Measurements from ENCODE around the gene PPP1R37. TPM values are rescaled to one million over a fixed set of nuclear protein-coding genes. Genes with fewer than 3 reads are reported as not detected.

The PPP1R37 gene
- total and polyA plus RNA-seq, 2 of the 8 experiments (the other 6 are each of a cell fraction or from before 2014, with no cell fraction given), result 14.6 to 25.7 TPM

DNA sequence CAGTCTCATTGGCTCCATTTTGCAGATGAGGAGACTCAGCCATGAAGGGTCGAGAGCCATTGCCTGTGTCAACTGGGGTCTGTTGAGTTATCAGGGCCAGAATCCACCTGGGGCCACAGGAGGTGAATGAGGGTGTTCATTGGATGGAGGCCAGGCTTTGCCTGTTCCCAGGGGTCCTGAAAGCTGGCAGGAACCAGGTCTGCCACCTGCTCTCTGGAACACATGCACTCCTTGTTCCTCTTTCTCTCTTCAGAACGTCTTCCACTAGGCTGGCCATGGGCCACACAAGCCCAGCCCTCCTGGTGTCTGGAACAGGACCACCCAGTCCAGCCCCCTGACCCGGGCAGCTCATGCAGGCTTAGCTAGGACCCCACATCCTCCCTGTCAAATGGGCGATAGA lies 21.1 kb downstream of the PPP1R37 start:
- Histone ChIP-seq H4K20me1 (replicated peaks in 1 of 2; ENCODE audit: control insufficient read depth in 1 of 2, insufficient read depth in 2 of 2, low read length in 2 of 2) (peaks cover 38 to 43% of the 10 kb centered on the region in 2 experiments), H3K18ac (ENCODE audit: extremely low read depth, low read length) (no peak overlapping the region), H3K14ac (ENCODE audit: insufficient read length) (no peak overlapping the region), H3K23ac (ENCODE audit: insufficient read length) (no peak overlapping the region), H3K4me1 (replicated peaks in 1 of 4; ENCODE audit: control insufficient read depth in 3 of 4, insufficient read depth in 4 of 4, low read length in 3 of 4) (peaks cover 0 to 21% (median 4%) of the 10 kb centered on the region in 4 experiments; a peak in 6 of 7 replicates), H3K4me3 (ENCODE audit: extremely low read depth in 1 of 4, insufficient read depth in 2 of 4, low read depth in 3 of 4, low read length in 4 of 4) (no peak overlapping the region), H3K4me2 (ENCODE audit: insufficient read depth in 1 of 2, low read depth in 2 of 2, low read length in 2 of 2) (no peak overlapping the region), H2BK120ac (replicated peaks; ENCODE audit: low read depth, low read length) (no peak overlapping the region), H4K8ac (ENCODE audit: extremely low read depth, insufficient read depth, low read length) (peak overlapping the region; percentile 6; the same call in 1 of the 2 replicates), H3K27me3 (replicated peaks in 1 of 4; ENCODE audit: control insufficient read depth in 3 of 4, extremely low read depth in 1 of 4, insufficient read depth in 3 of 4, low read length in 3 of 4) (no peaks in the 10 kb centered on the region), H4K91ac (replicated peaks; ENCODE audit: insufficient read length, low read length) (no peak overlapping the region), H3K27ac (ENCODE audit: low read depth, low read length) (no peak overlapping the region), H3K36me3 (ENCODE audit: control insufficient read depth in 2 of 4, insufficient read depth in 4 of 4, low read length in 3 of 4) (no peaks in the 10 kb centered on the region), H3K56ac (replicated peaks; ENCODE audit: insufficient read length, low read depth, low read length) (no peak overlapping the region), H2AK5ac (ENCODE audit: low read depth, low read length) (no peak overlapping the region), H3K9me3 (ENCODE audit: insufficient read depth in 2 of 2, low read depth in 1 of 2, low read length in 1 of 2) (no peaks in the 10 kb centered on the region), H3K9ac (replicated peaks in 1 of 4; ENCODE audit: extremely low read depth in 1 of 4, low read depth in 3 of 4, low read length in 3 of 4) (no peak overlapping the region), H3K79me2 (ENCODE audit: control insufficient read depth in 1 of 2, insufficient read depth in 2 of 2, low read length in 2 of 2) (peaks cover 6 to 84% of the 10 kb centered on the region in 2 experiments), H2AFZ (ENCODE audit: low read length) (no peak overlapping the region), H2BK20ac (ENCODE audit: low read length) (no peak overlapping the region), H2BK15ac (ENCODE audit: low read length) (no peak overlapping the region), H2BK5ac (ENCODE audit: low read depth, low read length) (no peak overlapping the region), H3K4ac (replicated peaks; ENCODE audit: insufficient read length, low read depth, low read length) (no peak overlapping the region), H2BK12ac (ENCODE audit: low read depth, low read length) (no peak overlapping the region), H4K5ac (ENCODE audit: insufficient read length, low read depth, low read length) (no peak overlapping the region), H3K79me1 (ENCODE audit: low read depth, low read length) (peaks cover 44% of the 10 kb centered on the region), H3K23me2 (ENCODE audit: low read depth, low read length) (no peaks in the 10 kb centered on the region)
- FAIRE-seq, result no peak
- ChIA-PET CTCF (ENCODE audit: partially characterized antibody) (interaction anchor here (0.9 to 8.6 kb wide), 5 partner anchors 10 to 425 kb away, joined by 3 to 73 read pairs (median 4); no protein-coding TSS in a partner anchor), POLR2A (ENCODE audit: partially characterized antibody) (interaction anchor here (1.1 to 2.6 kb wide), 5 partner anchors 8 to 25 kb away, joined by 3 to 6 read pairs (median 5); partner anchors contain the start of gene PPP1R37)
- 93% methylated on average over 3 of the region's 4 CpGs; no CpG with 5 or more reads in 1 of the 2 experiments for whole genome bisulfite sequencing, 2 experiments (ENCODE audit: extremely low coverage in 1 of 2, insufficient coverage in 1 of 2, insufficient read length in 1 of 2, insufficient replicate concordance in 2 of 2, low coverage in 1 of 2, low lambda C conversion rate in 2 of 2, missing lambda C conversion rate in 1 of 2)
- TF ChIP-seq, protein P1, sequence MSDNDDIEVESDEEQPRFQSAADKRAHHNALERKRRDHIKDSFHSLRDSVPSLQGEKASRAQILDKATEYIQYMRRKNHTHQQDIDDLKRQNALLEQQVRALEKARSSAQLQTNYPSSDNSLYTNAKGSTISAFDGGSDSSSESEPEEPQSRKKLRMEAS (IDR thresholded peaks at IDR 0.05), result no peak
- TF ChIP-seq SUZ12 (IDR thresholded peaks at IDR 0.05; ENCODE audit: low read length) (no peak), RBBP5 (IDR thresholded peaks at IDR 0.05; ENCODE audit: borderline replicate concordance, low read depth, low read length) (no peak), NRF1 (IDR thresholded peaks at IDR 0.05; ENCODE audit: low read depth, low read length) (no peak), SAP30 (IDR thresholded peaks at IDR 0.05; ENCODE audit: insufficient read depth, insufficient replicate concordance, low read length) (no peak), ASH2L (IDR thresholded peaks at IDR 0.05; ENCODE audit: low read length) (no peak), KDM5A (IDR thresholded peaks at IDR 0.05; ENCODE audit: low read length) (no peak), JUN (IDR thresholded peaks at IDR 0.05; ENCODE audit: low read depth, low read length) (no peak), GTF2F1 (IDR thresholded peaks at IDR 0.05; ENCODE audit: borderline replicate concordance, low read depth, low read length) (no peak)
- DNase-seq (ENCODE audit: low read depth in 1 of 2, low spot score in 2 of 2), result no peak
